KOPT-K1 (cell line): Measurements from ENCODE around the gene IRAG1.

ENCODE experiments used
- H3K27ac ChIP-seq: fragments of 200-600 bp; sonication (generic); 2 replicates; pipeline ENCODE4 v1.5.1; 2016; ENCODE audit warnings: antibody characterized with exemption, mild to moderate bottlenecking, low read depth, low read length; ENCODE audit not compliant: poor library complexity, severe bottlenecking
- H3K36me3 ChIP-seq: fragments of 200-600 bp; sonication (generic); 2 replicates; pipeline ENCODE4 v1.5.1; 2017; ENCODE audit warnings: antibody characterized with exemption, mild to moderate bottlenecking, low read length, moderate library complexity; ENCODE audit not compliant: insufficient read depth
- H3K9me3 ChIP-seq: fragments of 200-600 bp; sonication (generic); 2 replicates; pipeline ENCODE4 v1.5.1; 2017; ENCODE audit warnings: antibody characterized with exemption, low read length, mild to moderate bottlenecking; ENCODE audit not compliant: insufficient read depth, poor library complexity, severe bottlenecking

Gene IRAG1

GRCh38 chr11:10716543-10717259 is 23.1 kb upstream of the IRAG1 start:
- H3K36me3 ChIP-seq, result no peaks in the 10 kb centered on the region
- no peaks in the 10 kb centered on the region for H3K9me3 ChIP-seq
- H3K27ac ChIP-seq, result no peak overlapping the region

DNA sequence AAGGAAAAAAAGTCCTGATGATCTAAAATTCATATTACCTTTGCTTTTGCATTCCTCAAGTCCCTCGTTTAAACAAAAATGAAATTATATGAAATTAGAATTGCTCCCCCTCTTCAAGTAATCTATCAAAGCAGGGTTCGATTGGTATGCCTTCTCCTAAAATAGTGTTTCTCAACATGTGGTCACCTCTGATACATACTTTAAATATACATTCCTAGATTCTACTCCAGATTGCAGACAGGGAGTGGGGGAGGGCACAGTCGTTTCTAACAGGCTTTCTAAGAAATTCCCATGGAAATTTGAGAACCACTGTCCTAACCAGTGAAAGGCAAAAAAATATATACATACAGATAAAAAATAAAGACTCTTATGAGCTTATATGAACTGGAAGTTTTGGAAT is 22.6 kb upstream of the IRAG1 start:
- H3K9me3 ChIP-seq, result no peaks in the 10 kb centered on the region
- H3K27ac ChIP-seq, result no peak overlapping the region
- H3K36me3 ChIP-seq, result no peaks in the 10 kb centered on the region

- no peaks in the 10 kb centered on the region for H3K36me3 ChIP-seq
- H3K27ac ChIP-seq, result no peak overlapping the region
- H3K9me3 ChIP-seq, result no peaks in the 10 kb centered on the region
Observed at GRCh38 chr11:10715571-10715970, 22.0 kb upstream of the IRAG1 start.

- H3K36me3 ChIP-seq, result no peaks in the 10 kb centered on the region
- H3K27ac ChIP-seq, result no peak overlapping the region
- H3K9me3 ChIP-seq, result no peaks in the 10 kb centered on the region
Observed at GRCh38 chr11:10709299-10710086, 15.9 kb upstream of the IRAG1 start.

GRCh38 chr11:10708131-10708530 is 14.6 kb upstream of the IRAG1 start:
- Histone ChIP-seq H3K9me3 (no peaks in the 10 kb centered on the region), H3K36me3 (no peaks in the 10 kb centered on the region), H3K27ac (no peak overlapping the region)

- Histone ChIP-seq H3K36me3 (no peaks in the 10 kb centered on the region), H3K9me3 (peaks cover 12% of the 10 kb centered on the region), H3K27ac (no peak overlapping the region)
Observed at GRCh38 chr11:10701982-10702381, 8.4 kb upstream of the IRAG1 start.

DNA sequence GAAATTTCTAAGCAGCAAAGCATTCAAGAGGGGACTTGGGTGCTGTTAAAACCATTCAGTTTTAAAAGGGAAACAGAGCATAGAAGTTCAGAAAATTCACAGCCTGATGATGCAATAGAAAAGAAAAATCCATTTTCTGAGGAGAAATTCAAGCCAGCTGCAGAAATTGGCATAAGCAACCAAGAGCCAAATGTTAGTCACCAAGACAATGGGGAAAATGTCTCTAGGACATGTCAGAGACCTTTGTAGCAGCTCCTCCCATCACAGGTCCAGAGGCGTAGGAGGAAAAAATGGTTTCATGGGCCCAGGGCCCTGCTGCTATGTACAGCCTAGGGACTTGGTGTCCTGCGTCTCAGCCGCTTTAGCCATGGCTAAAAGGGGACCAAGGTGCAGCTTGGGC is 5.5 kb upstream of the IRAG1 start:
- Histone ChIP-seq H3K36me3 (no peaks in the 10 kb centered on the region), H3K27ac (no peak overlapping the region), H3K9me3 (peaks cover 12% of the 10 kb centered on the region)

DNA sequence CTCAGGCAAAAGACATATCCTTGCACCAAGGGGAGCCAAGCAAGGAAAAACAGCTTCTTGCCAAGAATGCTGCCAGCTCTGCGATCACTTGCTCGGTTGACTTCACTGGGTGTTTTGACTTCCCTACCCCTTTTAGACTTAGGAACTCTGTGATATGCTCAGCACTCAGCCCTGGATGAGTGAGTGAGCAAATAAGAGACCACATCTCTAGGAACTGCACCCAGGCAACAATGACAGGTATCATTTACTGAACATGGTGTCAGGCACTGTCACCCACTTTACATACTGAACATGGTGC is 3.7 kb upstream of the IRAG1 start:
- Histone ChIP-seq H3K27ac (no peak overlapping the region), H3K36me3 (no peaks in the 10 kb centered on the region), H3K9me3 (peaks cover 12% of the 10 kb centered on the region)

DNA sequence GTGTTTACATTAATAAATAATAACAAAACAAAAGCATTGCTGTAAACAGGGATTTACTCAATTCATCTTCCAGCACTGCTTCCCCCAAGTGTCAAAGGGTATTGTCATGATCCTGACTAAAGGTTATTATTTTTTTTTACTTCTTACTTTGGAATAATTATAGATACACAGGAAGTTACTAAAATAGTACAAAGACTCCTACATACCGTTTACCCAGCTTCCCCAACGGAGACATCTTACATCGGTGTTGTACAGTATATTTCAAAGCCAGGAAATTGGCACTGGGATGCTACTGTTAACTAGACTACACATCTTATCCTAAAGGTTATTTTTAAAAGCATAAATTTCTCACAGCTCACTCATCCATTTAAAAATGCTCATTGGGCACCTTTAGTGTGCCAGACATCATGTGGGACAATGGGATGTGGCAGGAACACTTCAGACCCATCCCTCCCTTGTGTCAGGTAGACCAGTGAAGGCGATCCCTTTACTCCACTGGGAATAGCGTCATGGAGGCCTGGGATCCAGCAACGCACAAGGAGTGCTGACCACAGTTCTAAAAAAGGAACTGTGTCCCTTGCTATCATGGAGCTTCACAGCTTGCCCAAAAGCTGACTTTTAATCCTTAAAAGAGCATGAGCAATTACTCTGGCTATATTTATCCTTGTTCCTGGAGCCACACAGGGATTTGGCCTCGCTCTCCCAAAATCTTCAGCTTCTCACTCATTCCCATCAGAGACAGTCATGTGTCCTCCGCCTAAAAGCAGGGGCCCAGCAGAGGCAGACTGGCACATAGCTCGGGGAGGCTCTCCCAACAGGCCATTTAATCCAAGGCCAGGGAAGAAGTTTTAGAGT is 3.1 kb upstream of the IRAG1 start:
- Histone ChIP-seq H3K9me3 (peaks cover 12% of the 10 kb centered on the region), H3K27ac (no peak overlapping the region), H3K36me3 (no peaks in the 10 kb centered on the region)

- no peaks in the 10 kb centered on the region for H3K36me3 ChIP-seq
- peaks cover 12% of the 10 kb centered on the region for H3K9me3 ChIP-seq
- H3K27ac ChIP-seq, result no peak overlapping the region
Observed at GRCh38 chr11:10695833-10696232, 2.3 kb upstream of the IRAG1 start.

GRCh38 chr11:10694486-10695239 is 1.1 kb upstream of the IRAG1 start:
- Histone ChIP-seq H3K27ac (no peak overlapping the region), H3K9me3 (peaks cover 11% of the 10 kb centered on the region), H3K36me3 (no peaks in the 10 kb centered on the region)

DNA sequence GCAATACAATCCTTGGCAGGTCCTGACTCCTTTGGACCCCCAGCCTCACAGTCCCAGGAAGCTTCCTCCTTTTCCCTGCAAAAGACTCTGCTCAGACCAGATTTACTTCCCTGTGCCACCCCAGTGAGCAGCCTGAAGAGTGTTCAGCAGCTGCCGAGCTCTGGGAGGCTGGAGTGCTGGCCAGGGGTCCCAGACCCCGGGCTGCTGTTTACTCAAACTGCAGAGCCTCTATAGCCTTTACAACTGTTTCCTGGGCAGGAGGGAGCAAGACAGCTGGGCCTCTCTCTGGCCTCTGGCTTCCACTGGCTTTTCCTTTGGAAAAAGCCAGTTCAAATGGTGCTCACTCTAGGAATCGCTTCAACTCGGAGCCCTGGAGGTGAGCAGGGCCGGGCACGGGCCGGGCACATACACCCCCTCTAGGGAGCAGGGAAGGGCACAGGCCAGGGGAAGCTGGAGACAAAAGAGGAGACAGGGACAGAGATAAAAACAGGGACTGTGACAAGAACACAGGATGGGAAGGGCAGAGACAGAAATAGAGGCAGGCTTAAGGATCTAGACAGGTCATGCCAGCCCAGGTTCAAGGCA is 932 bp downstream of the IRAG1 start:
- Histone ChIP-seq H3K27ac (no peak overlapping the region), H3K36me3 (no peaks in the 10 kb centered on the region), H3K9me3 (no peaks in the 10 kb centered on the region)

DNA sequence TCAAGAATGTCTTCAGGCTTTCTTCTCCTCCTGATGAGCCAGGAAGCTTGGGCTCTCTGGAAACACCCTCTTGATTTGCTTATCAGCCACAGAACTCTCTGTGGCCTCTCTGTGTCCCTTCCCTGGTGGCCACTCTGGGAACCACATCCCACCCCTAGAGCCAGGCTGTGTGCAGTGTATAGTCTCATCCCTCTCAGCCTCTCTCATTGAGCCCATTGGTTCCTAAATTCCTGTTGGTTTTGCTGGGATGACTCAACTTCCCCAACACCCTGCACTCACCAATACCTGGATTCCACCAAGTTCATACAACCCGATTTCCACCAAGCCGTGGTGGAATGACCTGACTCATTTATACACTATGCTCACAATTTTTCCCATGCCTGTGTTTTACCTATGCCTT is 5.2 kb downstream of the IRAG1 start:
- no peaks in the 10 kb centered on the region for H3K9me3 ChIP-seq
- no peaks in the 10 kb centered on the region for H3K36me3 ChIP-seq
- H3K27ac ChIP-seq, result no peak overlapping the region

GRCh38 chr11:10686311-10686710 is 7.2 kb downstream of the IRAG1 start:
- no peak overlapping the region for H3K27ac ChIP-seq
- H3K36me3 ChIP-seq, result no peaks in the 10 kb centered on the region
- no peaks in the 10 kb centered on the region for H3K9me3 ChIP-seq
